NCI-H187 (cell line): ENCODE results near the gene MICOS13.
"Not testable (repeated sequence)": the region's sequence is repeated elsewhere in the genome, so short reads cannot be mapped to it uniquely, and the experiment has no call there.

Experiments
- DNase-seq, 2 experiments: peaks; one replicate each; lab custom pipeline; 2025; lab: John Stamatoyannopoulos, UW

Gene MICOS13

DNA sequence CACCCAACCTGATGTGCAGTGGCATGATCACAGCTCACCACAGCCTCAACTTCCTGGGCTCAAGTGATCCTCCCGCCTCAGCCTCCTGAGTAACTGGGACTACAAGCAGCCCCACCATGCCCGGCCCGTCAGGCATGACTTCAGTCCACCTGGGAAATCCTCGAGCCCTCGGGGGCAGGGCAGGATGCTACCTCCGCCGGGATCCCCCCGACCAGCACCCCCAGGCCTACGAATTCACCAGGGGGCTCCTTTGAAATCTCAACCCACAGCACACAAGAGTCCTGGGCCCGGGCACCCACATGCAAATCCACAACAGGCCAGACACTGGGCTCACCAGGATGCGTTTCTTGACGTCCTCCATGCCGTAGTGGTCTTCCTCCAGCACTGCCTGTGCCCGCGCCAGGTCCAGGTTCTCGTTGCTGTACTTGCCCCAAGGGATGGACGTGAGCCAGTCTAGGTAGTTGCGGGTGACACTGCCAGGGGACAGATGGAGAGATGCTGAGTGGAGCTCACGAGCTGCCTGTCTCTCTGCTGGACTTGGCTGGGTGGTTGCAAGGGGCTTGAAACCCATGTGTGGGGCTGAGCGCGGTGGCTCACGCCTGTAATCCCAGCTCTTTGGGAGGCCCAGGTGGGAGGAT lies 20.3 kb upstream of the MICOS13 start:
- no peak for DNase-seq

DNA sequence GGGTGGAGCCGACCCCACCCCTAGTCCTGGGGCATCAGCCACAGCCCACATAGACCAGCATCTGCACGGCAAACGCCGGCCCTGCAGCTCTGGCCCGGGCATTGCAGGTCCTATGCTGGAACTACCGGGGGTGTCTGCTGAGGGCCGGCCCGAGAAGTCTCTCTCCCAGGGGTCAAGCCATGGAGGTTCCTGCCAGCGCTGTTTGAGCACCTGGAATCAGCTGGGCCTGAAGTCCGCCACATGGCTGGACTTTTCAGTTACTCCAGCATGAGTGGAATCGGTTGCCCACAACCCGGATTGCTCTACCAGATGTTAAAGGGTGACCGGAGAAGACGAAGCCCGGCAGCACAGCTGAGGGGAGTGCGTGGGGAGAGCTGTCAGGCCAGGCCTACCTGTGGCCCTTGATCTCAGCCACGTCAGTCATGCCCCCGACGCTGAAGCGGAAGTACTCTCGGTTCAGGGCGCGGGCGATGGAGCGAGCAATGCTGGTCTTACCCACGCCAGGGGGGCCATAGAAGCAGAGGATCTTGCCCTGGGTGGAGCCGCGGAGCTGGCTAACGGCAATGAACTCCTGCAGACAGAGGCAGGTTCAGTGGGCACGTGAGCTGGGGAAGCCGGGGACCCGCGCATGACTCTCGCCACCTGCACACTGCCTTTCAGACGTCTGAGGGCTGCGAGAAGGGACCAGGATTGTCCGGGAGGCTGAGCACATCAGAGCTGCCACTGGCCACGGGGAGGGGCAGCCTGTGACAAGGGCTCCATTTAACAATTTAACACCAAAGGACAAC lies 18.5 kb upstream of the MICOS13 start:
- DNase-seq, result no peak

DNA sequence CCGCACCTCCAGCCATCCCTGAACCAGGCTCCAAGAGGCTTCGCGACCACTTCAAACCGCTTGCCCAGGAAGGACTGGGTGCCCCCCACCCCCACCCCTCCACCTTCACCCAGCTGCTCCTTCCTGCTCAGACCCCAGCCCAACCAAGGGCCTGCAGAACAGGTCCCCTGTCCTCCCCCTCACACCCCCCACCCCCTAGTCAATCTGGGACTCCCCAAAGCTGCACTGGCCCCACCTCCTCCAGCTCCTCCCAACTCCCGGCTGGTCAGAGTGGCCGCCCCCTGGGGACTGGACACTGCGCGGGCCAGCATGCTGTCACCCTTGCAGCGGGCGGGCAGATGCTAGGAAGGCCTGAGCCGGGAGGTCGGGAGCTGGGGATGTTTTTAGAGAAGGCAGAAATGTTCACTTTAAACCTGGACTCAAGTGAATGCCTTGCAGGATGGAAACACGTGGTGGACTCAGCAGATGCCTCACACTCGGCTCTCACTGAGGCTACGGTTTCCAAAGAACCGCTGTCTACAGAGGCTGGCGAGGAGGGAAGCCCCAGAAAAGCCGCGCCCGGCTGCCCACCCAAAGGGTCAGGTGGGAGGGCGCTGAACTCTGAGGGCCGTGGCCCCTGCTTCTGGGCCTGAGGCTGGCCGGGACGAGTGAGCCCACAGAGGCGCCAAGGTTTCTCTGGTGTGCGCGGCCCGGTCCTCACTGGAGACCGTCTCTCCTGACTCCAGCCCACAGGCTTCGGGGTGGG lies 17.7 kb upstream of the MICOS13 start:
- DNase-seq, result no peak

DNA sequence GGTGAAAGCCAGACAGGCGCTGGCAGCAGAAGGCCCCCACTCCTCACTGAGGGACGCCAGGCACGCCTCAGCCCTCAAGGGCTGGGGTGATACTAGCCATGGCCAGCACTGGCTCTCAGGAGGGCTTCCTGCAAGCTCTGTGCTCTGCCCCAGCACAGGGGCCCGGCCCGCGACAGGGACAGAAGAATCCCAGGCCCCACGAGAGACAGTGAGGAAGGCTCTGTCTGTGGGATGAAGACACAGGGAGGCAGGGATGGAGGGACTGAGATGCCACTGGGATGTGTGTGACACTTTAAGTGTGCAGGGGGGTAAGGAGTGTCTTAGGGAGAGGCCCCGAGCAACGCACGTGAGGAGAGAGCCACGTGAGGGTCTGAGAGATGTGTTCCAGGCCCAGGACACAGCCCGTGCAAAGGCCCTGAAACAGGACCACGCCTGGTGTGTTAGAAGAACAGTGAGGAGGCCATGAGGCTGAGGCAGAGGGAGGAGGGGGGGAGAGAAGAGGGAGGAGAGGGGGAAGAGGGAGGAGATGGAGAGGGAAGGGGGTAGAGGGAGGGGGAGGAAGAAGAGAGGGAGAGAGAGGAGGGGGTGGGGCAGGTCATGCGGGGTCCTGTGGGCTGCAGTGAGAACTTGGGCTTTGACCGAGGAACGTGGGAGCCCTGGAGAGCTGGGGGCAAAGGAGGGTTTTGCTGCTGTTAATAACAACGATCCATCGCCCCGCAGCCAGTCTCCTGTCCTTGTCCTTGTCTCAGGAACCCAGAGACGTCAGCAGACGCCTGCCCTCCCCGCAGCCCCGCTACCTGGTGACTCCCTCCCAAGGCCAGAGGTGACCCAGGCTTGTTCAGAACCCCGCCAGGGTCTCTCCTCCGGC lies 16.9 kb upstream of the MICOS13 start:
- no peak for DNase-seq

DNA sequence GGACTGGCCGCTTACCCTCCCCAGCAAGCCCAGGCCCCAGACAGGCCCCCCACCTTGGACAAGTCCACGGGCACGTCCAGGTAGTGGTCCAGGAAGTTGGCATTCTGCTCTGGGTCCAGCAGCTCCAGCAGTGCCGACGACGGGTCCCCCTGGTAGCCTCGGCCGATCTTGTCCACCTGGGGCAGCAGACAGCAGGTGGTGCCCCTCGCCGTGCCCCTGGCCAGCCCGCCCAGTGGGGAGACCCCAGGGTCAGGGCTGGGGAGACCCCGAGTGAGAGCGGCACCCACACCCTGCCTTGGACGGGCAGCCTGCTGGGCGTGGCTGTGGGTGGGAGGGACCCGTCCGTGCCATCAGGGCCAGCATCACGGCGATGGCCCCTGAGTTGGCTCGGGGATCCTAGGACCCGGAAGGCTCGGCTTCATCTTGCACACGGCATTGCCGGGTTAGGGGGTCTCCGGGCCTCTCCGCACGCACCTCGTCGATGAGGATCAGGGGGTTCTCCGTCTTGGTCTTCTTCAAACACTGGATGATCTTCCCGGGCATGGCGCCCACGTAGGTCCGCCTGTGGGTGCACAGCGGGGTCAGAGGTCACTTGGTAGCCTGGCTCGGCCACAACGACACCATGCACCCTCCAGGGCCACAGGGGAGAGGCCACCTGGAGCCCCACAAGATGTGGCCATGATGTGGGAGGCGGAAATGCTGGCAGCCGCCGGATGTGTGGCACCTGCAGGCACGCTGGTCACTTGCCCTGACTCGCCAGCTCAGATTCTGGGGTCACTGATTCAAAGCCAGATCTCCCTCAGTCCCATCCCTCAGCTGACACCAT lies 16.1 kb upstream of the MICOS13 start:
- no peak for DNase-seq

DNA sequence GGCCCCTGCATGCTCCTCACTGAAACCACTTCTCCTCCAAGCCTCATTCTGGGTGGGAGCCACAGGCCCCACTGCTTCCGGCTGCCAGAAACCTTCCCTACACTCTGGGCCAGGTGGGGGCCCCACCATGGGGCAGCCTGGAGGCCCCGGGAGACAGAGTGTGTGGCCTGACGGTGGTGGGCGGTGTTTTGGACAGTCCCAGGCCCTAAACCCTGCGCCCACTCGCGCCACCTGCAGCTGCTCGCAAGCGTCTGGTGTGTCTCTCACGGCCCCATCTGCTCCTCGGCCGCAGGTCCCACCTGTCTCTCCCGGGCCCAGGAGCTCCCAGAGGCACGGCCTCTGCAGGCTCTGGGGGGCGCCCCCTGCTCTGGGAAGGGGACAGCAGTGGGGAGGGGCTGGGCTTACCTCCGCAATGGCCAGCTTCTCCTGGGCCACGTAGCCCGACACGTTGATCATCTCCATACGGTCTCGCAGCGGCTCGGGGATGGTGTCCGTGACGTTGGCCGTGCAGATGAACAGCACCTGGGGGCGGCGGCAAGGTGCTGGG lies 15.4 kb upstream of the MICOS13 start:
- no peak for DNase-seq

DNA sequence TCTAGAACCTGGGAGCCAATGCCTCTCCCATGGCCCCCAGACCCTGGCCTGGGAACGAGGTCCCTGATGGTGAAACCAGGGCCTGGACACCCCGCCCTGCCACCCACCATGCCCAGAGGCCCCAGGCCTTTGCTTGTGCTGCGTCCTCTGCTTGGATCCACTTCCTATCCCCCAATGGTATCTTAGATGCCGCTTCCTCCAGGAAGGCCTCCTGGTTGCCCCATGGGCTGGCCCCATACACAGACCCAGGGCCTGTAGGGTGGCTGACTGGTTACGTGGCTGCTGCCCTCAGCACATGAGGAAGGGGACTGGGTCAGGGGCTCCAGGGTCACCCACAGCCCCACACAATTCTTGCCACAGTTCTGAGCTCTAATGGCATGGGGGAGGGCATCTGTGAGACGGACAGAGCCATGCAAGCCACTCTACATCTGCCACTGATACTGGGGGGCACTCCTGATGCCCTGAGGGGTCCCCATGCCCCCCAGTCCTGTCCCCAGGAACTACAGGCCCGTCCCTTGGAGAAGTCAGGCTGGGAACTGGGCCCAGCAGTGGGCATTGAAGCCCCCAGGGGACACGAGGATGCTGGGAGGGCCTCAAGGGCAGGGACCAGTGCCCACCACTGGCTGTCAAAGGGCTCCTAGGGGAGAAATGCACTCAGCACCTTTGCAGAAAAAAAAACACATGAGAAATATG lies 14.8 kb upstream of the MICOS13 start:
- DNase-seq, result no peak

DNA sequence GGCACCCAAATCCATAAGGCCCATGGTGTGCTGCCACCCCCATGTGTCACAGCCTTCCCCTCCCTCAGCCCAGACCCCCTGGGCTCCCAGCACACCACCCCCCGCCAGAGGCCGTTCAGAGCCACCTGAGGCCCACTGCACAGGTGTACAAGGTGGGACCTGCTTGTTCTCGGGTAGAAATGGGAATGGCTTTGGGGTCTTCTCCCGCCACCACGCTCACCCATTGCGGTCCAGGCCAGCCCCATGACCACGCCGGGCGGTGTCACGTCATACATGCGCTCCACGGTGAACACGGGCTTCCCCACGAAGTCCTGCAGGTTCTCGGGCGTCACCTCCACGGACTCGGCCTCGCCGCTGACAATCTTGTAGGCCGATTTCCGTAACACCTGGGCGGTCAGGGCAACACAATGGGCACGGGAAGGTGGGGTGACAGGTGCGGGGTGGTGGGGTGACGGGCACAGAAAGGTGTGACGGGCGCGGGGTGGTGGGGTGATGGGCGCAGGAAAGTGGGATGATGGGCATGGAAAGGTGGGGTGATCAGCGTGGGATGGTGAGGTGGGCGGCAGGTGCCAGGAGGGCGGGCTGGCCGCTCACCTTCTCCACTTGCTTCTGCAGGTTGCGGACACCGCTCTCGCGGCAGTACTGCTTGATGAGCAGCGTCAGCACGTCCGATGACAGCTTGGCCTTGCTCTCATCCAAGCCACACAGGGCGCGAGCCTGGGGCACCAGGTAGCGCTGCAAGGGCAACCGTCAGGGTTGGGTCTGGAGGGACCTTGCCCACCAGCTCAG lies 14.0 kb upstream of the MICOS13 start:
- DNase-seq, result no peak

DNA sequence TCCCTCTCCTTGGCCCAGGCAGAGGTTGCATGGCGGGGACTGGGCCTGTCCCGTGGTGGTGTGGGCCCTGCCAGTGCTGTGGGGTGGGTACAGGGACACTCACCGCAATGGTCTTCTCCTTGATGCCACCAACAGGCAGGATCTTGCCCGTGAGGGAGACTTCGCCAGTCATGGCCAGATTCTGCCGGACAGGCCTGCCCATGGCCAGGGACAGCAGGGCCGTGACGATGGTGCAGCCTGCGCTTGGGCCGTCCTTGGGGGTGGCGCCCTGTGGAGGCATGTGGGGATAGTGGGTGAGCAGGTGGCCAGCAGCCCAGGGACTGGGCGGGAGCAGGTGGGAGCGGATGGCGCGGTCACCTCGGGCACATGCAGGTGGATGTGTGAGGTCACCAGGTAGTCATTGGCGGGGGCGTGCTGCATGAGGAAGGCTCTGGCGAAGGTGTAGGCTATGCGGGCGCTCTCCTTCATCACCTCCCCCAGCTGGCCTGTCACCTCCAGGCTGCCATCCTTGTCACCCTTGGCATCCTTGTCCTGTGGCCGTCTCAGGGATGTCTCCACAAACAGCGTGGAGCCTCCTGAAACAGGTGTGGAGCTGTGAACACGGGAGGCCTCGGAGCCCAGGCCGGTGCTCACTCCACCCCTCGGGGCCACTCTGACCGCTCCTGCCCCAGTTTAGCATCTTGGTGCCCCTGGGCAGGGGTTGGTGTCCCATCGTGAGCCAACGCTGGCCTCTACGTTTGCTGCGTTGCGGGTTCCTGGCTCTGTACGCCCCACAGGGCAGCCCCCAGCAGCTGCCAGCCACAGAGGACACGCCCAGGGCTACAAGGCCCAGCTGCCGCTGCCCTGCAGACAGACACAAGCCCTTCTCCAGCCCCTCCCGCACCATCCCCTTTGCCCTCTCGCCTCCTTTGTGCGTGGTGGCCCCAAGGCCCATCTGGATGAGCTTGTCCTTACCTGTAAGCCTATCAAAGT lies 13.2 kb upstream of the MICOS13 start:
- DNase-seq, result no peak

DNA sequence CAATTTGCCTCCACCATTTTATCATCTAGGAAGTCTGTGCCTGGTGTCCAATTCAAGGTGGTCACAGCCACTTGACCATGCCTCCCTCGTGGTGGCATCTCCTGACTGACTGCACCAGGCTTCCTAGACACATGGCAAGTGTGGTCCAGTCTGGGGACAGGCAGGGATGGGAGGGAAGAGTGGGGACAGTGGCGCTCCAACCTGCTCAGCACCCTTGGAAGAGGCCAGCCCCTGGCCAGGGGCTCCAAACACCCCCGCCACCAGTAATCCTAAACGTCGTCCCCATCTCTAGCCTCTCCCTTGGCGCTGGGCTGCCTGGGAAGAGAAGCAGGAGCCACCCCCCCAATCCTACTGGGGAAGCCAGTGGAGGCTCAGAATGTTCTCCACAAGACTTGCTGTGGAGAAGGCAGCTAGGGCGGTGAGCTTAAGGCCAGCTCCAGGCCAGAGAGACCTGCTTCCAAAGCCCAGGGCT lies 12.4 kb upstream of the MICOS13 start:
- DNase-seq, result no peak

DNA sequence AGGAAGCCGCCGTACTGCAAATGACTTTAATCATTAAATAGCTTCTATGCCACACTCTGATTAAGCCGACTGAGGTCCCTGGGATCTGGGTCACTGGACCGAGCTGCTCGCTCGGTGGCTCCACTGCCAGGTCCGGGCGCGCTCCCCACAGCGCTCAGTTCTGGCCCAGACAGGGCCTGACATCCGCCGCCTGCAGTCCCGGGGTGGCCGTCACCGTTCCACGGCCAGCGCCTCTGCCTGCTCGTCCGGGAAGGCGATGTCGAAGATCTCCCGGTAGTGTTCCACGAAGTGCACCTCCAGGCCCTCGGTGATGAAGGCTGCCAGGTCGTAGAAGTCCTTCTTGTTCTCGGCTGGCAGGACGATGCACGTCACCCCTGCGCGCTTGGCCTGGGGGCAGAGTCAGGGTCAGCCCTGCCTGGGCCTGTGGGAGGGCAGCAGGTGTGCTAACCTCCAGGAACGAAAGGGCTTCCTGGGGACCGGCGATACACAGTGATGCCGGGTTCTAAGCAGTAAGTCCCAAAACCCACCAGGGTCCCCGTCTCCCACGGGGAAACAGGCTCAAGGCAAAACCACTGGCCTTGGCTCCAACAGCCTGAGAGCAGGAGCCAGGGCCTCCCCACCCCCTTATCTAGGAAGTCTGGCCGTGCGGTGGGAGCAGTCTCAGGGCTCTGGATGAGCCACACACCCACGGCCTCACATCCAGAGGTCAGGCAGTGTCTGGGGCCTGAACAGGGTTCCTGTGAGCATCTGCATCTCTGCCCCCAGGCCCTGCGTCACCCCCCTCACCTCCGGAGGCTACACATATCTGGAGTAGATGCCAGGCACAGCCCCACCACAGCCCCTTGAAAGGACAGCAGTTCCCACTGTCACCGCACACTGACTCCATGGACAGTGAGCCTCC lies 11.8 kb upstream of the MICOS13 start:
- no peak for DNase-seq

DNA sequence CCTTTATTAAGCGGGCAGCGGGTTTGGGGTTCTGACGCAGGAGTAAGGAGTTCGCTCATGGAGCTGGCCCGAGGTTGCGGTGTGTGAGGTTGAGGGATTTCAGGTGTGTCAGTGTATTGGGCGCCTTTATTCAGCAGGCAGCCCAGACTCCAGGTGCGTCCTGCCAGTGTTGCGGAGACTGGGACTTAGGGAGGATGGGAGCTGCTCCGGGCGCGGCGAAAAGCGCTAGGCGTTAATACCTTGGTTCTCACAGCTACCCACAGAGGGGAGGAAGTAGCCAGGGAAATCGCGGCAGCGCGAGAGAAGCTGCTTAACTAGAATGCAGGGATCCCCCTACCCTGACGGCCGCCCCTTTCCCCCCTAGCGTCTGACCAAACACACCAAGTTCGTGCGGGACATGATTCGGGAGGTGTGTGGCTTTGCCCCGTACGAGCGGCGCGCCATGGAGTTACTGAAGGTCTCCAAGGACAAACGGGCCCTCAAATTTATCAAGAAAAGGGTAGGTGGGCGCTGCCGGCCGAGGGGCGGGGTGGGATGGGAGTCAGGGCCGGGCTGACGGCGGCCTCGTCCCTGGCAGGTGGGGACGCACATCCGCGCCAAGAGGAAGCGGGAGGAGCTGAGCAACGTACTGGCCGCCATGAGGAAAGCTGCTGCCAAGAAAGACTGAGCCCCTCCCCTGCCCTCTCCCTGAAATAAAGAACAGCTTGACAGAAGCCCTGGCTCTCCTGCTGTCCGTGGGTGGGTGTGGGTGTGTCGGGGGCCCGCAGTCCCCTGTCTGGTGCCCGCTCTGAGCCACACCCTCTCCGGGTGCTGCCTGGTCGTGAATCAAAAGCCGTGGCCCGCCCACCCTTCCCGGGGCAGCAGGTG lies 10.9 kb upstream of the MICOS13 start:
- no peak for DNase-seq

DNA sequence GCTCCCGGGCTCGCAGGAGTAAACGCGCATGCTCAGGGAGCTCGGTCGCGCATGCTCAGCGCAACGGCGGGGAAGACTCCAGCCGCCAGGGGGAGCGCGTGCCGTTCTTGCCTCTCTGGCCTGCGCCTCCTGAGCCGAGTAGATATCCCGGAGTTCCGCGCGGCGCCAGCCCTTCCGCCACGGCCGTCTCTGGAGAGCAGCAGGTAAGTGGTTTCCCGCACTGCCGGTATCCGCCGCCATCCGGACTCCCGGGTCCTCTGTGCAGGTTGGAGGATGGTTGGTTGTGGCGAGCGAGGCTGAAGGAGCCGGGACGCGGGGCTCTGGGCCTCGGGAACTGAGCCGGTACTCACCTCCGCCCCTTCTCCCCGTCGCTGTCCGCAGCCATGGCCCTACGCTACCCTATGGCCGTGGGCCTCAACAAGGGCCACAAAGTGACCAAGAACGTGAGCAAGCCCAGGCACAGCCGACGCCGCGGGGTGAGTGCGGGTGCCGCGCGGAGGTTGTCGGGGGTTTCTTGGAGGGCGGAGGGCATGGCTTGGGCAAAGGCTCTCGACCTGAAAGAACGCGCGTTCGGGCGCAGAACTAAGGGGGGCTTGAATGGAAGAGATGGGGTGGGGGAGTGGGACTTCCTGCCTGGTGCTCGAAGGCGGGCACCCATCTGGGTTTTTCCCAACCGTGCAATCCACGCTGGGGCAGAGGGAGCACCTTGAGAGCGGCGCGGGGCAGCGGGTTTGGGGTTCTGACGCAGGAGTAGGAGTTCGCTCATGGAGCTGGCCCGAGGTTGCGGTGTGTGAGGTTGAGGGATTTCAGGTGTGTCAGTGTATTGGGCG lies 10.0 kb upstream of the MICOS13 start, which contains the start of gene RPL36:
RPL36 (plus strand) TSS at position 171 of the 830 bp plus-strand sequence; CDS start at position 384, 213 bp downstream.
- DNase-seq, result peak; percentile 78 to 81

DNA sequence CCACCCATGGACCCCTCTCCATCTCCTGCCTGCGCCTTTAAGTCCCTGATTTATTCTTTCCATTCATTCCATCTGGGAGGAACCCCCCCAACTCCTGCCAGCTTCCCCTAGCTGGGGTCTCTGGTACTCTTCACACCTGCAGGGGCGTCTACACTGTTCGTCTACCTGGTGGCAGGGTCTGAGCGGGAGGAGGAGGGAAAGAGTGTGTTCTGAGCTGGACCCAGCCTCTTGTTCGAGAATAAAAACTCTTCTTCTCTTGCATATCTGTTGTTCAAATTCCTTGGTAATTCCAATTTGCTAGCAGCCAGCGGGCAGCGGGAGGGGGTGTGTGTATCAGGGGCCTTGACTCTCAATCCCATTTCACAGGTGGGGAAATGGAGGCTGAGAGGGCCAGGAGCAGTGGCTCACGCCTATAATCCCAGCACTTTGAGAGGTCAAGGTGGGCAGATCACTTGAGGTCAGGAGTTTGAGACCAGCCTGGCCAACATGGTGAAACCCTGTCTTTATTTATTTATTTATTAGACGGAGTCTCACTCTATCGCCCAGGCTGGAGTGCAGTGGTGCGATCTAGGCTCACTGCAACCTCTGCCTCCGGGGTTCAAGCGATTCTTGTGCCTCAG lies 8.1 kb upstream of the MICOS13 start:
- DNase-seq, result not testable (repeated sequence)
